ENCODE measurements around the gene KRTAP19-3. TPM values are rescaled to one million over a fixed set of nuclear protein-coding genes. Genes with fewer than 3 reads are reported as not detected.

The KRTAP19-3 gene
- total and polyA plus RNA-seq, 2 donors (not counting 1 experiment from before 2014, with no cell fraction given): not detected

GRCh38 chr21:30468900-30469714 is 22.7 kb downstream of the KRTAP19-3 start:
- intact Hi-C loops (cut with micrococcal nuclease): no loop called here
- Histone ChIP-seq H3K4me2 (replicated peaks; ENCODE audit: low read depth, low read length, poor library complexity, severe bottlenecking) (no peak overlapping the region), H3K79me2 (ENCODE audit: control insufficient read depth, insufficient read depth, low read length) (no peaks in the 10 kb centered on the region), H3K27me3 (replicated peaks in 1 of 4; ENCODE audit: control extremely low read depth in 1 of 4, control insufficient read depth in 3 of 4, insufficient read depth in 4 of 4, low read length in 3 of 4) (no peaks in the 10 kb centered on the region), H3K9me3 (ENCODE audit: control extremely low read depth in 1 of 3, control insufficient read depth in 2 of 3, insufficient read depth in 1 of 3, low read length in 2 of 3) (no peaks in the 10 kb centered on the region), H3K9ac (ENCODE audit: low read length) (no peak overlapping the region), H3K36me3 (replicated peaks in 1 of 2; ENCODE audit: control extremely low read depth in 1 of 2, control insufficient read depth in 1 of 2, extremely low read depth in 1 of 2, insufficient read depth in 2 of 2, low read length in 1 of 2) (no peaks in the 10 kb centered on the region), H3K4me1 (ENCODE audit: control insufficient read depth in 2 of 2, insufficient read depth in 2 of 2, low read length in 2 of 2) (no peaks in the 10 kb centered on the region), H3K4me3 (ENCODE audit: control extremely low read depth in 1 of 5, extremely low read depth in 1 of 5, insufficient read depth in 1 of 5, low read depth in 2 of 5, low read length in 4 of 5) (no peak overlapping the region), H2AFZ (ENCODE audit: insufficient read depth, low read depth, low read length, poor library complexity, severe bottlenecking) (no peak overlapping the region), H3K27ac (ENCODE audit: low read length in 2 of 2) (no peak overlapping the region), H4K20me1 (ENCODE audit: control insufficient read depth, insufficient read depth, low read length, poor library complexity, severe bottlenecking) (no peaks in the 10 kb centered on the region)
- TF ChIP-seq EZH2 (IDR thresholded peaks at IDR 0.05; ENCODE audit: borderline replicate concordance, insufficient read depth, low read depth, low read length, poor library complexity, severe bottlenecking): no peak
- TF ChIP-seq, protein P1, sequence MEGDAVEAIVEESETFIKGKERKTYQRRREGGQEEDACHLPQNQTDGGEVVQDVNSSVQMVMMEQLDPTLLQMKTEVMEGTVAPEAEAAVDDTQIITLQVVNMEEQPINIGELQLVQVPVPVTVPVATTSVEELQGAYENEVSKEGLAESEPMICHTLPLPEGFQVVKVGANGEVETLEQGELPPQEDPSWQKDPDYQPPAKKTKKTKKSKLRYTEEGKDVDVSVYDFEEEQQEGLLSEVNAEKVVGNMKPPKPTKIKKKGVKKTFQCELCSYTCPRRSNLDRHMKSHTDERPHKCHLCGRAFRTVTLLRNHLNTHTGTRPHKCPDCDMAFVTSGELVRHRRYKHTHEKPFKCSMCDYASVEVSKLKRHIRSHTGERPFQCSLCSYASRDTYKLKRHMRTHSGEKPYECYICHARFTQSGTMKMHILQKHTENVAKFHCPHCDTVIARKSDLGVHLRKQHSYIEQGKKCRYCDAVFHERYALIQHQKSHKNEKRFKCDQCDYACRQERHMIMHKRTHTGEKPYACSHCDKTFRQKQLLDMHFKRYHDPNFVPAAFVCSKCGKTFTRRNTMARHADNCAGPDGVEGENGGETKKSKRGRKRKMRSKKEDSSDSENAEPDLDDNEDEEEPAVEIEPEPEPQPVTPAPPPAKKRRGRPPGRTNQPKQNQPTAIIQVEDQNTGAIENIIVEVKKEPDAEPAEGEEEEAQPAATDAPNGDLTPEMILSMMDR (IDR thresholded peaks at IDR 0.05): no peak
- DNase-seq (no peak), ATAC-seq (ENCODE audit: low read depth) (no peak)
- no peaks in the 10 kb centered on the region for H3K4me1 Mint-ChIP-seq
- H3K27me3 Mint-ChIP-seq: no peaks in the 10 kb centered on the region
- ChIA-PET CTCF (no interaction called here), POLR2A (no interaction called here)
- no CpG with 5 or more reads among the region's 6 CpGs for WGBS (ENCODE audit: insufficient coverage)
- H3K4me3 Mint-ChIP-seq: no peak overlapping the region
- H3K27ac Mint-ChIP-seq: no peak overlapping the region
- H3K9me3 Mint-ChIP-seq (ENCODE audit: insufficient read depth): peaks cover 3% of the 10 kb centered on the region

- H3K27me3 Mint-ChIP-seq: no peaks in the 10 kb centered on the region
- no peak overlapping the region for H3K27ac Mint-ChIP-seq
- H3K4me3 Mint-ChIP-seq: no peak overlapping the region
- no peak for ATAC-seq (ENCODE audit: low read depth)
- TF ChIP-seq, protein P1 (IDR thresholded peaks at IDR 0.05): no peak
- TF ChIP-seq EZH2 (IDR thresholded peaks at IDR 0.05; ENCODE audit: borderline replicate concordance, insufficient read depth, low read depth, low read length, poor library complexity, severe bottlenecking): no peak
- Histone ChIP-seq H3K9ac (ENCODE audit: low read length) (no peak overlapping the region), H3K4me1 (ENCODE audit: control insufficient read depth in 2 of 2, insufficient read depth in 2 of 2, low read length in 2 of 2) (no peaks in the 10 kb centered on the region), H3K4me3 (ENCODE audit: control extremely low read depth in 1 of 5, extremely low read depth in 1 of 5, insufficient read depth in 1 of 5, low read depth in 2 of 5, low read length in 4 of 5) (no peak overlapping the region), H4K20me1 (ENCODE audit: control insufficient read depth, insufficient read depth, low read length, poor library complexity, severe bottlenecking) (no peaks in the 10 kb centered on the region), H2AFZ (ENCODE audit: insufficient read depth, low read depth, low read length, poor library complexity, severe bottlenecking) (no peak overlapping the region), H3K27me3 (replicated peaks in 1 of 4; ENCODE audit: control extremely low read depth in 1 of 4, control insufficient read depth in 3 of 4, insufficient read depth in 4 of 4, low read length in 3 of 4) (no peaks in the 10 kb centered on the region), H3K36me3 (replicated peaks in 1 of 2; ENCODE audit: control extremely low read depth in 1 of 2, control insufficient read depth in 1 of 2, extremely low read depth in 1 of 2, insufficient read depth in 2 of 2, low read length in 1 of 2) (no peaks in the 10 kb centered on the region), H3K9me3 (ENCODE audit: control extremely low read depth in 1 of 3, control insufficient read depth in 2 of 3, insufficient read depth in 1 of 3, low read length in 2 of 3) (no peaks in the 10 kb centered on the region), H3K27ac (ENCODE audit: low read length in 2 of 2) (no peak overlapping the region), H3K4me2 (replicated peaks; ENCODE audit: low read depth, low read length, poor library complexity, severe bottlenecking) (no peak overlapping the region), H3K79me2 (ENCODE audit: control insufficient read depth, insufficient read depth, low read length) (no peaks in the 10 kb centered on the region)
- 0% methylated on average over 1 of the region's 3 CpGs for WGBS (ENCODE audit: insufficient coverage)
- ChIA-PET CTCF (no interaction called here), POLR2A (no interaction called here)
- intact Hi-C loops (cut with micrococcal nuclease): no loop called here
- DNase-seq: no peak
- H3K9me3 Mint-ChIP-seq (ENCODE audit: insufficient read depth): no peaks in the 10 kb centered on the region
- no peaks in the 10 kb centered on the region for H3K4me1 Mint-ChIP-seq
Measured at GRCh38 chr21:30463713-30464112, 28.1 kb downstream of the KRTAP19-3 start.

All from B cell (primary cell).